DOHH2 (cell line): ENCODE measurements around the gene DTHD1.

ENCODE experiments used
- H3F3A ChIP-seq: fragments of 200-600 bp; sonication (generic), shearing (Covaris generic); 2 replicates; pipeline ENCODE4 v1.6.0; 2016; ENCODE audit warnings: antibody characterized with exemption, mild to moderate bottlenecking; ENCODE audit not compliant: control insufficient read depth, insufficient read depth
- H3K27ac ChIP-seq: fragments of 200-600 bp; sonication (generic); 2 replicates; pipeline ENCODE4 v1.5.1; 2014; ENCODE audit warnings: low read depth, mild to moderate bottlenecking, low read length, moderate library complexity
- H3K27me3 ChIP-seq: fragments of 200-600 bp; sonication (generic); 2 replicates; pipeline ENCODE4 v1.6.1; 2014; ENCODE audit warnings: mild to moderate bottlenecking, low read length, mixed read lengths; ENCODE audit not compliant: control insufficient read depth
- H3K36me3 ChIP-seq: fragments of 200-600 bp; sonication (generic); 2 replicates; pipeline ENCODE4 v1.6.1; 2014; ENCODE audit warnings: mild to moderate bottlenecking, low read length, moderate library complexity, mixed read lengths; ENCODE audit not compliant: control insufficient read depth
- H3K4me1 ChIP-seq: fragments of 200-600 bp; sonication (generic); 2 replicates; pipeline ENCODE4 v1.6.1; 2014; ENCODE audit warnings: mild to moderate bottlenecking, low read length, mixed read lengths; ENCODE audit not compliant: control insufficient read depth
- H3K4me2 ChIP-seq: fragments of 200-600 bp; sonication (generic); 2 replicates; pipeline ENCODE4 v1.6.0; 2014; ENCODE audit warnings: mild to moderate bottlenecking, low read length, moderate library complexity
- H3K4me3 ChIP-seq: fragments of 200-600 bp; sonication (generic); 2 replicates; pipeline ENCODE4 v1.5.1; 2014; ENCODE audit warnings: mild to moderate bottlenecking, low read length, mixed read lengths
- H3K79me2 ChIP-seq: fragments of 200-600 bp; sonication (generic); 2 replicates; pipeline ENCODE4 v1.6.1; 2014; ENCODE audit warnings: mild to moderate bottlenecking, low read length, mixed read lengths; ENCODE audit not compliant: control insufficient read depth
- H3K9me2 ChIP-seq: fragments of 200-600 bp; sonication (generic); replicated peaks from 2 replicates; pipeline ENCODE4 v1.6.1; 2014; ENCODE audit warnings: mild to moderate bottlenecking, low read length, mixed read lengths; ENCODE audit not compliant: control insufficient read depth
- H3K9me3 ChIP-seq: fragments of 200-600 bp; sonication (generic); 2 replicates; pipeline ENCODE4 v1.6.1; 2014; ENCODE audit warnings: antibody characterized with exemption, low read length, mixed read lengths; ENCODE audit not compliant: control insufficient read depth, insufficient read depth
- H4K20me1 ChIP-seq: fragments of 200-600 bp; sonication (generic); 2 replicates; pipeline ENCODE4 v1.6.0; 2014; ENCODE audit warnings: low read depth, mild to moderate bottlenecking, antibody characterized with exemption, low read length, moderate library complexity; ENCODE audit not compliant: control insufficient read depth, insufficient read depth
- CTCF ChIP-seq: fragments of 200-600 bp; sonication (generic); IDR thresholded peaks from one replicate; pipeline ENCODE4 v1.5.1; 2014; ENCODE audit warnings: antibody characterized with exemption, mild to moderate bottlenecking, low read depth, low read length; ENCODE audit not compliant: poor library complexity, severe bottlenecking
- EZH2phosphoT487 ChIP-seq: fragments of 200-600 bp; sonication (generic); IDR thresholded peaks from 2 replicates; pipeline ENCODE4 v1.6.1; 2017; ENCODE audit warnings: borderline replicate concordance, mild to moderate bottlenecking, antibody characterized with exemption, low read length, moderate library complexity, mixed read lengths

Gene DTHD1

GRCh38 chr4:36281384-36282106 lies at the start of gene DTHD1:
Gene DTHD1, plus strand, starts transcription at chr4:36281616. Its CDS starts 143 bp downstream, at chr4:36281759.
- TF ChIP-seq CTCF (no peak), EZH2phosphoT487 (no peak)
- no peaks in the 10 kb centered on the region for H3K36me3 ChIP-seq
- no peak within 1 kb of the TSS for H3K27ac ChIP-seq
- H3K4me3 ChIP-seq, result no peak within 1 kb of the TSS
- H3K27me3 ChIP-seq, result no peaks in the 10 kb centered on the region
- H3K9me2 ChIP-seq, result no peaks in the 10 kb centered on the region; the same call in 1 of the 2 replicates
- H4K20me1 ChIP-seq, result no peaks in the 10 kb centered on the region
- no peaks in the 10 kb centered on the region for H3K4me1 ChIP-seq
- no peaks in the 10 kb centered on the region for H3F3A ChIP-seq
- H3K79me2 ChIP-seq, result no peaks in the 10 kb centered on the region
- H3K4me2 ChIP-seq, result no peak within 1 kb of the TSS
- H3K9me3 ChIP-seq, result no peaks in the 10 kb centered on the region

- Histone ChIP-seq H3K27me3 (no peaks in the 10 kb centered on the region), H3F3A (no peaks in the 10 kb centered on the region), H3K79me2 (no peaks in the 10 kb centered on the region), H4K20me1 (no peaks in the 10 kb centered on the region), H3K27ac (no peak overlapping the region), H3K4me1 (no peaks in the 10 kb centered on the region), H3K9me2 (no peaks in the 10 kb centered on the region), H3K36me3 (no peaks in the 10 kb centered on the region), H3K4me3 (no peak overlapping the region), H3K9me3 (no peaks in the 10 kb centered on the region), H3K4me2 (no peak overlapping the region)
- TF ChIP-seq EZH2phosphoT487 (no peak), CTCF (no peak)
Measured at GRCh38 chr4:36233567-36234266, 47.7 kb upstream of the DTHD1 start.

- H3K4me3 ChIP-seq, result no peak overlapping the region
- no peaks in the 10 kb centered on the region for H3K27me3 ChIP-seq
- no peaks in the 10 kb centered on the region for H3K9me2 ChIP-seq
- no peaks in the 10 kb centered on the region for H3F3A ChIP-seq
- no peaks in the 10 kb centered on the region for H3K79me2 ChIP-seq
- no peak overlapping the region for H3K4me2 ChIP-seq
- no peaks in the 10 kb centered on the region for H4K20me1 ChIP-seq
- H3K27ac ChIP-seq, result no peak overlapping the region
- H3K4me1 ChIP-seq, result no peaks in the 10 kb centered on the region
- H3K9me3 ChIP-seq, result no peaks in the 10 kb centered on the region
- TF ChIP-seq EZH2phosphoT487 (no peak), CTCF (no peak)
- H3K36me3 ChIP-seq, result no peaks in the 10 kb centered on the region
Measured at GRCh38 chr4:36235306-36235705, 46.1 kb upstream of the DTHD1 start.
